ENCODE results near the gene PYURF. TPM values are rescaled to one million over a fixed set of nuclear protein-coding genes. Genes with fewer than 3 reads are reported as not detected.

PYURF gene
- total RNA-seq, 1 experiment from 2014 or later = 41.7 TPM

GRCh38 chr4:88537709-88538108, 14.1 kb upstream of the PYURF start:
- Mint-ChIP-seq H3K9me3 (no peaks in the 10 kb centered on the region), H3K27ac (no peak overlapping the region), H3K27me3 (ENCODE audit: low read depth) (no peaks in the 10 kb centered on the region; the same call in 1 of the 2 replicates), H3K36me3 (ENCODE audit: insufficient read depth in 1 of 3, low read depth in 3 of 3) (no peaks in the 10 kb centered on the region), H3K4me1 (peaks cover 24 to 31% of the 10 kb centered on the region in 2 experiments), H3K4me3 (no peak overlapping the region)
- no peak overlapping the region for H2AFZ ChIP-seq (ENCODE audit: low read length)
- no peak overlapping the region for H2BK20ac ChIP-seq (ENCODE audit: low read depth, low read length, poor library complexity, severe bottlenecking)
- no peak overlapping the region for H3K27ac ChIP-seq (ENCODE audit: insufficient read length, low read depth, low read length)
- no peak overlapping the region for H4K8ac ChIP-seq (replicated peaks; ENCODE audit: insufficient read length, low read depth, low read length)
- H4K20me1 ChIP-seq (ENCODE audit: control insufficient read depth, insufficient read depth, insufficient read length) = no peaks in the 10 kb centered on the region
- H3K18ac ChIP-seq (ENCODE audit: insufficient read length, low read depth, low read length) = no peak overlapping the region
- H3K9ac ChIP-seq (ENCODE audit: extremely low read depth, insufficient read length, low read length) = no peak overlapping the region
- H2AK5ac ChIP-seq (ENCODE audit: insufficient read length, low read length) = no peak overlapping the region
- no peaks in the 10 kb centered on the region for H3K23me2 ChIP-seq (ENCODE audit: insufficient read length, low read depth, low read length, poor library complexity, severe bottlenecking)
- TF ChIP-seq CTCF (conservative IDR thresholded peaks at IDR 0.05) = no peak
- no peaks in the 10 kb centered on the region for H3K9me3 ChIP-seq (ENCODE audit: control insufficient read depth, low read depth, low read length)
- no peak overlapping the region for H2BK15ac ChIP-seq (ENCODE audit: low read depth, low read length)
- H3K56ac ChIP-seq (ENCODE audit: insufficient read length, low read depth, low read length) = no peak overlapping the region
- H2BK5ac ChIP-seq (ENCODE audit: insufficient read length, low read length) = no peak overlapping the region
- no peak overlapping the region for H3K14ac ChIP-seq (ENCODE audit: insufficient read depth, low read length)
- no peaks in the 10 kb centered on the region; the same call in 1 of the 2 replicates for H3K4me1 ChIP-seq (ENCODE audit: insufficient read depth, low read length)
- no peak overlapping the region for H3K23ac ChIP-seq (ENCODE audit: insufficient read length, low read depth, low read length)
- H3K4me2 ChIP-seq (ENCODE audit: insufficient read depth, insufficient read length, low read length) = no peak overlapping the region
- H4K5ac ChIP-seq (ENCODE audit: insufficient read length, low read depth, low read length) = no peak overlapping the region
- H4K91ac ChIP-seq (ENCODE audit: insufficient read length, low read depth, low read length) = no peak overlapping the region
- H3K79me1 ChIP-seq (ENCODE audit: insufficient read depth, low read depth, low read length, poor library complexity, severe bottlenecking) = no peaks in the 10 kb centered on the region
- no peak overlapping the region for H3K4ac ChIP-seq (ENCODE audit: low read depth, low read length)
- no CpG with 5 or more reads among the region's 1 CpG for WGBS (ENCODE audit: extremely low coverage, insufficient read length, low lambda C conversion rate)
- no peaks in the 10 kb centered on the region for H3K79me2 ChIP-seq (ENCODE audit: insufficient read depth, low read length)
- H2BK120ac ChIP-seq (ENCODE audit: low read depth, low read length, poor library complexity, severe bottlenecking) = no peak overlapping the region
- no peak for DNase-seq
- no peak overlapping the region for H3T11ph ChIP-seq (ENCODE audit: low read length)
- H3K27me3 ChIP-seq (ENCODE audit: insufficient read depth, low read length) = no peaks in the 10 kb centered on the region
- no peak overlapping the region for H2BK12ac ChIP-seq (ENCODE audit: insufficient read length, low read depth, low read length)
